Measurements from ENCODE around the gene TEKT5. TPM values are rescaled to one million over a fixed set of nuclear protein-coding genes. Genes with fewer than 3 reads are reported as not detected.

The TEKT5 gene
- total RNA-seq, 1 donor from 2014 or later = 0.07 TPM

GRCh38 chr16:10684511-10685151 lies 10.1 kb downstream of the TEKT5 start:
- Mint-ChIP-seq H3K36me3 (no peaks in the 10 kb centered on the region), H3K4me1 (peaks cover 9% of the 10 kb centered on the region), H3K27ac (no peak overlapping the region), H3K4me3 (no peak overlapping the region), H3K9me3 (no peaks in the 10 kb centered on the region), H3K27me3 (ENCODE audit: insufficient read depth, low read depth) (peaks cover 21% of the 10 kb centered on the region)
- H3K4me3 ChIP-seq = no peak overlapping the region
- H3K36me3 ChIP-seq = no peaks in the 10 kb centered on the region
- H4K20me1 ChIP-seq (ENCODE audit: low read depth) = no peaks in the 10 kb centered on the region
- H3K27me3 ChIP-seq = no peaks in the 10 kb centered on the region
- no peak for DNase-seq (ENCODE audit: low spot score)
- H2AFZ ChIP-seq (replicated peaks) = peak overlapping the region; percentile 5
- H3K4me1 ChIP-seq = no peaks in the 10 kb centered on the region
- no peaks in the 10 kb centered on the region for H3F3A ChIP-seq (ENCODE audit: low read depth)
- H3K4me2 ChIP-seq = no peak overlapping the region
- no peaks in the 10 kb centered on the region for H3K9me3 ChIP-seq (ENCODE audit: low read depth)
- TF ChIP-seq EZH2 (IDR thresholded peaks at IDR 0.05) (no peak), CTCF (IDR thresholded peaks at IDR 0.05) (no peak), EZH2phosphoT487 (IDR thresholded peaks at IDR 0.05) (no peak)
- H3K79me2 ChIP-seq (ENCODE audit: low read depth) = no peaks in the 10 kb centered on the region
- no peak overlapping the region for H3K9ac ChIP-seq
- H3K27ac ChIP-seq = no peak overlapping the region

DNA sequence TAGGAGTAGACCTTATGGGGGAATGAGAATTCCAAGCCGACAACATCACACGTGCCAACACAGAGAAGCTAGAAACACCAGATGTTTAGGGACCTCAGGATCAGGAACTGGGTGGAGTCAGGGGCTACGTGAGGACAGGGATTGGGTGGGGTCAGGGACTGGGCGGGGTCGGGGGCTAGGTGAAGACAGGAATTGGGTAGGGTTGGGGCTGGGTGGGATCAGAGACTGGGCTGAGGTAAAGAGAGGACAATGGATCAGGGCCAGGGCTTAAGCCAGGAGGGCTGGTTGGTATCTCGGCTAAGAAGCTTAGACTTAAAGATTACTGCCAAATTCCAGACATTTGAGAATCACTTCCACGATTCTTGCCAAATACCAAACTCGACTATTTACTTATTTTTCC lies 11.6 kb downstream of the TEKT5 start:
- Histone ChIP-seq H3K4me3 (no peak overlapping the region), H3K4me2 (no peak overlapping the region), H3K4me1 (peaks cover 11% of the 10 kb centered on the region), H3K9ac (no peak overlapping the region), H3F3A (ENCODE audit: low read depth) (peaks cover 9% of the 10 kb centered on the region), H2AFZ (replicated peaks) (no peak overlapping the region), H3K27ac (no peak overlapping the region), H3K27me3 (no peaks in the 10 kb centered on the region), H4K20me1 (ENCODE audit: low read depth) (no peaks in the 10 kb centered on the region), H3K79me2 (ENCODE audit: low read depth) (no peaks in the 10 kb centered on the region), H3K36me3 (no peaks in the 10 kb centered on the region), H3K9me3 (ENCODE audit: low read depth) (no peaks in the 10 kb centered on the region)
- Mint-ChIP-seq H3K9me3 (no peaks in the 10 kb centered on the region), H3K27me3 (ENCODE audit: insufficient read depth, low read depth) (peaks cover 13% of the 10 kb centered on the region), H3K36me3 (no peaks in the 10 kb centered on the region), H3K27ac (peak overlapping the region; percentile 27), H3K4me3 (no peak overlapping the region), H3K4me1 (peaks cover 14% of the 10 kb centered on the region)
- peak; percentile 59 for DNase-seq (ENCODE audit: low spot score)
- TF ChIP-seq CTCF (IDR thresholded peaks at IDR 0.05) = no peak
- TF ChIP-seq EZH2phosphoT487 (IDR thresholded peaks at IDR 0.05) = no peak
- TF ChIP-seq EZH2 (IDR thresholded peaks at IDR 0.05) = no peak

- Mint-ChIP-seq H3K4me3 (no peak overlapping the region), H3K4me1 (peaks cover 16% of the 10 kb centered on the region), H3K9me3 (no peaks in the 10 kb centered on the region), H3K36me3 (no peaks in the 10 kb centered on the region), H3K27ac (no peak overlapping the region), H3K27me3 (ENCODE audit: insufficient read depth, low read depth) (peaks cover 14% of the 10 kb centered on the region)
- Histone ChIP-seq H3K9me3 (ENCODE audit: low read depth) (no peaks in the 10 kb centered on the region), H3K4me1 (peaks cover 11% of the 10 kb centered on the region), H3K36me3 (no peaks in the 10 kb centered on the region), H2AFZ (replicated peaks) (no peak overlapping the region), H3K79me2 (ENCODE audit: low read depth) (no peaks in the 10 kb centered on the region), H3K9ac (no peak overlapping the region), H3K4me3 (no peak overlapping the region), H3K27me3 (no peaks in the 10 kb centered on the region), H3F3A (ENCODE audit: low read depth) (peaks cover 13% of the 10 kb centered on the region), H4K20me1 (ENCODE audit: low read depth) (no peaks in the 10 kb centered on the region), H3K4me2 (no peak overlapping the region), H3K27ac (no peak overlapping the region)
- no peak for DNase-seq (ENCODE audit: low spot score)
- TF ChIP-seq EZH2phosphoT487 (IDR thresholded peaks at IDR 0.05) (no peak), EZH2 (IDR thresholded peaks at IDR 0.05) (no peak), CTCF (IDR thresholded peaks at IDR 0.05) (no peak)
These were observed 12.1 kb downstream of the TEKT5 start for GRCh38 chr16:10682604-10683003.
